K562 (cell line): ENCODE results near the gene PIGV. TPM values are rescaled to one million over a fixed set of nuclear protein-coding genes. Genes with fewer than 3 reads are reported as not detected.

Source experiments
- ARID3A ChIP-seq: IDR thresholded peaks from 2 replicates; pipeline ENCODE4 v1.6.1; 2012; ENCODE audit warnings: low read depth, low read length, improper control_type of control experiment, borderline replicate concordance
- ATF2 ChIP-seq: sonication (generic); formaldehyde crosslinking; IDR thresholded peaks from 2 replicates; pipeline ENCODE4 v1.8.1; 2022; ENCODE audit warnings: missing genetic modification reagents
- CTCF ChIP-seq, 3 experiments: IDR thresholded peaks in 2 of 3; conservative IDR thresholded peaks in 1 of 3; 2 replicates each; pipeline ENCODE4 v1.5.1; 2011 to 2012; ENCODE audit warnings: low read length in 3 of 3, mild to moderate bottlenecking in 3 of 3, control low read depth in 2 of 3, improper control_type of control experiment in 1 of 3, inconsistent platforms in 1 of 3, low read depth in 1 of 3, mixed read lengths in 1 of 3, moderate library complexity in 1 of 3; ENCODE audit not compliant: insufficient read depth in 2 of 3
- HNRNPUL1 ChIP-seq: fragments of 200-400 bp; formaldehyde crosslinking; IDR thresholded peaks from 2 replicates; pipeline ENCODE4 v1.6.1; 2017; ENCODE audit warnings: low read length
- KDM4B ChIP-seq, 2 experiments: fragments of 450-650 bp in 1 of 2; sonication (generic) in 1 of 2; IDR thresholded peaks; 2 replicates each; pipeline ENCODE4 v1.6.1; 2016 to 2017; ENCODE audit warnings: borderline replicate concordance in 2 of 2, antibody characterized with exemption in 1 of 2, low read depth in 1 of 2, mild to moderate bottlenecking in 1 of 2
- MAFF ChIP-seq: IDR thresholded peaks from 2 replicates; pipeline ENCODE4 v1.6.1; 2012; ENCODE audit warnings: low read length, improper control_type of control experiment
- MAX ChIP-seq: sonication (generic); formaldehyde crosslinking; IDR thresholded peaks from 2 replicates; pipeline ENCODE4 v1.9.0; 2022; ENCODE audit warnings: mild to moderate bottlenecking, missing genetic modification reagents
- MEIS2 ChIP-seq: fragments of 450-650 bp; IDR thresholded peaks from 2 replicates; pipeline ENCODE4 v1.6.1; 2014; ENCODE audit warnings: mild to moderate bottlenecking; ENCODE audit not compliant: partially characterized antibody
- PTRF ChIP-seq: fragments of 450-650 bp; IDR thresholded peaks from 2 replicates; pipeline ENCODE4 v1.6.1; 2016; ENCODE audit warnings: mild to moderate bottlenecking, missing genetic modification characterization, missing compliant biosample characterization
- RNF219 ChIP-seq: fragments of 250-450 bp; sonication (Bioruptor Pico); IDR thresholded peaks from 2 replicates; pipeline ENCODE4 v1.5.0; 2022; ENCODE audit warnings: mild to moderate bottlenecking
- SLC30A9 ChIP-seq: fragments of 250-450 bp; sonication (Bioruptor Pico); IDR thresholded peaks from 2 replicates; pipeline ENCODE4 v1.8.0; 2022; ENCODE audit warnings: mild to moderate bottlenecking, moderate library complexity
- TEAD4 ChIP-seq, 2 experiments: sonication (generic) in 1 of 2; formaldehyde crosslinking in 1 of 2; IDR thresholded peaks; 2 replicates each; pipeline versions ENCODE4 v1.6.1 to v1.8.0; 2012 to 2022; ENCODE audit warnings: borderline replicate concordance in 1 of 2, inconsistent platforms in 1 of 2, low read length in 1 of 2, mild to moderate bottlenecking in 1 of 2, missing genetic modification reagents in 1 of 2
- TFAP4 ChIP-seq: sonication (generic); formaldehyde crosslinking; IDR thresholded peaks from 2 replicates; pipeline ENCODE4 v1.8.0; 2022; ENCODE audit warnings: missing genetic modification reagents, mild to moderate bottlenecking, moderate library complexity, borderline replicate concordance
- ZMIZ1 ChIP-seq, 2 experiments: fragments of 150-350 bp in 1 of 2; IDR thresholded peaks; 2 replicates each; pipeline ENCODE4 v1.6.1; 2012 to 2016; ENCODE audit warnings: low read depth in 2 of 2, low read length in 2 of 2, mild to moderate bottlenecking in 1 of 2, moderate library complexity in 1 of 2
- polyA plus RNA-seq, 8 experiments: library from polyadenylated mRNA; depleted of rRNA in 4 of 8; stranded (reverse) in 5 of 8; unstranded in 3 of 8; fragments of >200 nt; fragmentation: Nextera tagmentation in 2 of 8; fragmentation: Illumina TruSeq in 1 of 8; extraction: Ambion mirVana in 2 of 8; extraction: Trizol in 1 of 8; gene quantifications; 2 replicates each; pipeline versions ENCODE4 v1.2.1 to v1.2.3, GENCODE V29; 2011 to 2014; ENCODE audit warnings: inconsistent platforms in 1 of 8, missing spikeins in 1 of 8
- total RNA-seq, 7 experiments: library from RNA; depleted of rRNA in 6 of 7; stranded (reverse); fragments of >200 nt in 6 of 7; fragmentation: Illumina TruSeq in 2 of 7; extraction: Trizol in 2 of 7; gene quantifications; 2 replicates each; pipeline versions ENCODE4 v1.2.1 to v1.2.3, GENCODE V29; 2011 to 2021; ENCODE audit warnings: low replicate concordance in 1 of 7

The PIGV gene
- total and polyA plus RNA-seq, 9 of the 15 experiments (the other 6 are each of a cell fraction or from before 2014, with no cell fraction given), result 8.4 to 21.8 (median 11.7) TPM

GRCh38 chr1:26791626-26792025 lies 3.9 kb downstream of the PIGV start (continued):
- TF ChIP-seq MEIS2 (peak; percentile 82), ATF2 (no peak), HNRNPUL1 (no peak), ARID3A (0 out of 2 replicates have a peak, but pooled peaks have one; percentile 11), KDM4B (IDR thresholded peaks at IDR 0.05; ENCODE audit: borderline replicate concordance in 2 of 2, low read depth in 1 of 2) (no peak), SLC30A9 (CRISPR knock-in tag) (no peak), TEAD4 (IDR thresholded peaks at IDR 0.05; ENCODE audit: low read length) (peak; percentile 99), TEAD4 (CRISPR knock-in tag; IDR thresholded peaks at IDR 0.05; ENCODE audit: borderline replicate concordance) (no peak), TFAP4 (CRISPR knock-in tag) (peak; percentile 64), CTCF (IDR thresholded peaks at IDR 0.05 in 2 of 3, conservative IDR thresholded peaks at IDR 0.05 in 1 of 3; ENCODE audit: insufficient read depth in 2 of 3, low read depth in 1 of 3, low read length in 3 of 3) (no peak), ZMIZ1 (IDR thresholded peaks at IDR 0.05; ENCODE audit: low read depth in 2 of 2, low read length in 2 of 2) (peak in 1 of 2 experiments; percentile 90; a peak in 2 of 4 replicates), MAFF (peak; percentile 17; the same call in 1 of the 2 replicates), MAX (CRISPR knock-in tag) (peak; percentile 73; the same call in 1 of the 2 replicates), RNF219 (CRISPR knock-in tag) (no peak), PTRF (no peak)
